BLaER1 (cell line): ENCODE results near the gene PABPC5.

Experiments used
- H3K27ac ChIP-seq: shearing (Covaris generic); formaldehyde crosslinking; 2 replicates; pipeline ENCODE4 v1.8.1; 2022
- H3K27me3 ChIP-seq: shearing (Covaris generic); formaldehyde crosslinking; 2 replicates; pipeline ENCODE4 v1.8.1; 2022
- H3K36me3 ChIP-seq: shearing (Covaris generic); formaldehyde crosslinking; 2 replicates; pipeline ENCODE4 v1.8.1; 2022
- H3K4me1 ChIP-seq: shearing (Covaris generic); formaldehyde crosslinking; 2 replicates; pipeline ENCODE4 v1.8.1; 2022
- H3K4me2 ChIP-seq: shearing (Covaris generic); formaldehyde crosslinking; 2 replicates; pipeline ENCODE4 v1.8.1; 2022
- H3K4me3 ChIP-seq: shearing (Covaris generic); formaldehyde crosslinking; 2 replicates; pipeline ENCODE4 v1.8.1; 2022
- H3K9ac ChIP-seq: shearing (Covaris generic); formaldehyde crosslinking; 2 replicates; pipeline ENCODE4 v1.8.1; 2022
- H3K9me3 ChIP-seq: shearing (Covaris generic); formaldehyde crosslinking; 2 replicates; pipeline ENCODE4 v1.8.1; 2022
- H4K20me1 ChIP-seq: shearing (Covaris generic); formaldehyde crosslinking; 2 replicates; pipeline ENCODE4 v1.8.1; 2022
- Cebpa-rat ChIP-seq: shearing (Covaris generic); IDR thresholded peaks from 2 replicates; pipeline ENCODE4 v1.8.1; 2022

Gene PABPC5

GRCh38 chrX:91434351-91435168 lies at the start of gene PABPC5:
Gene PABPC5, plus strand, starts transcription at chrX:91434839. Its CDS starts 739 bp downstream, at chrX:91435578.
- peaks cover 52% of the 10 kb centered on the region for H3K27me3 ChIP-seq
- no peak for TF ChIP-seq Cebpa-rat
- H3K4me3 ChIP-seq, result no peak within 1 kb of the TSS
- no peak within 1 kb of the TSS for H3K9ac ChIP-seq
- no peaks in the 10 kb centered on the region for H4K20me1 ChIP-seq
- no peaks in the 10 kb centered on the region for H3K4me1 ChIP-seq
- H3K4me2 ChIP-seq, result no peak within 1 kb of the TSS
- H3K9me3 ChIP-seq, result peaks cover 12% of the 10 kb centered on the region
- H3K36me3 ChIP-seq, result no peaks in the 10 kb centered on the region
- no peak within 1 kb of the TSS for H3K27ac ChIP-seq

DNA sequence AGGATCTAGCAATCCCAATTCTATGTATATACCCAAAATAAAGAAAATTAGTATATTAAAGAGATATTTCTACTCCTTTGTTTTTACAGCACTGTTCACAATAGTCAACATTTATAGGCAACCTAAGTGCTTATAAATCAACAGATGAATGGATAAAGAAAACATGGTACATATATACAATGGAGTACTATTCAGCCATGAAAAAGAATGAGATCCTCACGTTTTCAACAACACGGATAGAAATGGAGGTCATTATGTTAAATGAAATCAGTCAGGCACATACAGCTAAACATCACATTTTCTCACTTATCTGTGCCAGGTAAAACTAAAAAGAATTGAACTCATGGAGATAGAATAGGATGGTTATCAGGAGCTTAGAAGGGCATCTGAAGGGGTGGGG lies 45.6 kb upstream of the PABPC5 start:
- no peaks in the 10 kb centered on the region for H4K20me1 ChIP-seq
- no peak overlapping the region for H3K27ac ChIP-seq
- peaks cover 20% of the 10 kb centered on the region for H3K27me3 ChIP-seq
- H3K4me2 ChIP-seq, result no peak overlapping the region
- no peak overlapping the region for H3K4me3 ChIP-seq
- no peaks in the 10 kb centered on the region for H3K4me1 ChIP-seq
- no peaks in the 10 kb centered on the region for H3K36me3 ChIP-seq
- no peak overlapping the region for H3K9ac ChIP-seq
- H3K9me3 ChIP-seq, result no peaks in the 10 kb centered on the region
- TF ChIP-seq Cebpa-rat, result no peak

DNA sequence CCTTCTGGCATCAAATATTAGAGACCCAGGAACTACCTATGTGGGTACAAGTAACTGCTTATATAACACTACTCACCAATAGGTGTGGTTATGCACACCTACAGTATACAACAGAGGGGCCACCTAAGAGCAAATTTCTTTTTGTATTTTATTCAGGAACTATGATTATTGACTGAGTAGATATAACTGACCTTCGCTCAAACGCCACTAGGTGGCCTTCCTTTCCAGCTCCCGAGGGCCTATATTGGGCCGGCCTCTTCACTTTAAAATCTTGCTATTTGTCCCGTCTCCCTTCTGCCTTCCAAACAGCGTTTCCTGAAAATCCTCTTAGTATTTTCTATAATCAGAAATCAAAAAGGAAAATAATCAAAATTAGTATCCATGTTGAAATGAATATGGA lies 19.9 kb upstream of the PABPC5 start:
- peaks cover 38% of the 10 kb centered on the region for H3K27me3 ChIP-seq

GRCh38 chrX:91435395-91435794 lies 756 bp downstream of the PABPC5 start:
- Histone ChIP-seq H4K20me1 (no peaks in the 10 kb centered on the region), H3K4me3 (no peak overlapping the region), H3K9me3 (peaks cover 12% of the 10 kb centered on the region), H3K9ac (no peak overlapping the region), H3K36me3 (no peaks in the 10 kb centered on the region), H3K27me3 (peaks cover 58% of the 10 kb centered on the region), H3K4me1 (no peaks in the 10 kb centered on the region), H3K4me2 (no peak overlapping the region), H3K27ac (no peak overlapping the region)
- TF ChIP-seq Cebpa-rat, result no peak

More for the DNA sequence above, 19.9 kb upstream of the PABPC5 start:
- Histone ChIP-seq H3K4me2 (no peak overlapping the region), H4K20me1 (no peaks in the 10 kb centered on the region), H3K36me3 (no peaks in the 10 kb centered on the region), H3K9me3 (no peaks in the 10 kb centered on the region), H3K27ac (no peak overlapping the region), H3K9ac (no peak overlapping the region), H3K4me1 (no peaks in the 10 kb centered on the region), H3K4me3 (no peak overlapping the region)
- no peak for TF ChIP-seq Cebpa-rat
